Karpas-422 (cell line): ENCODE measurements around the gene MISP3. TPM values are rescaled to one million over a fixed set of nuclear protein-coding genes. Genes with fewer than 3 reads are reported as not detected.

Experiments used
- DNase-seq: peaks from one replicate; pipeline ENCODE4 v3.0.0-alpha.2; 2015
- H2AFZ ChIP-seq: fragments of 200-600 bp; sonication (generic); 2 replicates; pipeline ENCODE4 v1.6.1; 2014; ENCODE audit warnings: antibody characterized with exemption, low read length, mixed read lengths
- H3K27ac ChIP-seq: fragments of 200-600 bp; sonication (generic); 2 replicates; pipeline ENCODE4 v1.5.1; 2014; ENCODE audit warnings: mild to moderate bottlenecking, low read length, moderate library complexity
- H3K27me3 ChIP-seq: fragments of 200-600 bp; sonication (generic); 2 replicates; pipeline ENCODE4 v1.6.1; 2014; ENCODE audit warnings: low read length, mixed read lengths
- H3K36me3 ChIP-seq: fragments of 200-600 bp; sonication (generic); 2 replicates; pipeline ENCODE4 v1.6.1; 2014; ENCODE audit warnings: low read length, mixed read lengths; ENCODE audit not compliant: insufficient read depth
- H3K4me1 ChIP-seq: fragments of 200-600 bp; sonication (generic); 2 replicates; pipeline ENCODE4 v1.6.1; 2014; ENCODE audit warnings: mild to moderate bottlenecking, low read length, mixed read lengths
- H3K4me2 ChIP-seq: fragments of 200-600 bp; sonication (generic); 2 replicates; pipeline ENCODE4 v1.6.1; 2014; ENCODE audit warnings: low read length, low read depth, mild to moderate bottlenecking; ENCODE audit not compliant: poor library complexity, severe bottlenecking
- H3K4me3 ChIP-seq: fragments of 200-600 bp; sonication (generic); 2 replicates; pipeline ENCODE4 v1.5.1; 2014; ENCODE audit warnings: mild to moderate bottlenecking, antibody characterized with exemption, low read length, mixed read lengths
- H3K79me2 ChIP-seq: fragments of 200-600 bp; sonication (generic); 2 replicates; pipeline ENCODE4 v1.6.1; 2014; ENCODE audit warnings: mild to moderate bottlenecking, low read length, mixed read lengths
- H3K9ac ChIP-seq: fragments of 200-600 bp; sonication (generic); 2 replicates; pipeline ENCODE4 v1.6.0; 2014; ENCODE audit warnings: low read length
- H3K9me2 ChIP-seq: fragments of 200-600 bp; sonication (generic), shearing (Covaris generic); replicated peaks from 2 replicates; pipeline ENCODE4 v1.6.0; 2014; ENCODE audit warnings: mild to moderate bottlenecking, low read length, moderate library complexity; ENCODE audit not compliant: insufficient read depth
- H3K9me3 ChIP-seq: fragments of 300-700, 200-600 bp; sonication (generic); 2 replicates; pipeline ENCODE4 v1.6.1; 2014; ENCODE audit warnings: low read length, mixed read lengths
- H4K20me1 ChIP-seq: fragments of 200-600 bp; sonication (generic); 2 replicates; pipeline ENCODE4 v1.6.1; 2014; ENCODE audit warnings: mild to moderate bottlenecking, antibody characterized with exemption, low read length, low read depth; ENCODE audit not compliant: insufficient read depth
- total RNA-seq: library from RNA; depleted of rRNA; stranded (reverse); fragments of >200 nt; shearing (Covaris generic); gene quantifications from 2 replicates; pipeline ENCODE4 v1.2.3, GENCODE V29; 2014; ENCODE audit warnings: low replicate concordance

Gene MISP3
- total RNA-seq, 1 experiment from 2014 or later = 0.71 TPM

DNA sequence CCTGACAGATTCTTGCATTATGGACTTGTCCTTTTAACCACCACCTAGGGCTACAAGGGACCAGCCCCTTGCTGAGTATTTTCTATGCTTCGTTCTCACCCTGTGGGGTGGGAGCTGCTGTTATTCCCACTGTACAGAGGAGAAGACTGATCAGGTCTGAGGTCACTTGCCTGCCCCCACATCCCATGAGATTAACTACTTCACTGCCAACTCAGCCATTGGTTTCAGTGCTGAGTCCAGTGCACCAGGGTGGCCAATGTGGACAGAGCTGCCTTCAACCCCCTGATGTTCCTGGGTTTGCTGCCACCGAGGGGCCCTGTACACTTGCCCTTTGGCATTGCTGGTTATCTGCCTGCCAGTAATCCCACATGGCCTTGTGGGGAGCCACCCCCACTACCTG is 38.1 kb downstream of the MISP3 start:
- no peak overlapping the region for H3K9ac ChIP-seq
- H3K36me3 ChIP-seq = no peaks in the 10 kb centered on the region
- no peaks in the 10 kb centered on the region for H3K27me3 ChIP-seq
- H3K4me1 ChIP-seq = peaks cover 19% of the 10 kb centered on the region
- no peaks in the 10 kb centered on the region for H3K9me2 ChIP-seq
- no peak overlapping the region for H3K4me3 ChIP-seq
- no peak overlapping the region for H3K27ac ChIP-seq
- peak; percentile 41 for DNase-seq
- H3K4me2 ChIP-seq = no peak overlapping the region
- H3K79me2 ChIP-seq = peaks cover 39% of the 10 kb centered on the region
- H2AFZ ChIP-seq = no peak overlapping the region
- no peaks in the 10 kb centered on the region for H4K20me1 ChIP-seq
- no peaks in the 10 kb centered on the region for H3K9me3 ChIP-seq

DNA sequence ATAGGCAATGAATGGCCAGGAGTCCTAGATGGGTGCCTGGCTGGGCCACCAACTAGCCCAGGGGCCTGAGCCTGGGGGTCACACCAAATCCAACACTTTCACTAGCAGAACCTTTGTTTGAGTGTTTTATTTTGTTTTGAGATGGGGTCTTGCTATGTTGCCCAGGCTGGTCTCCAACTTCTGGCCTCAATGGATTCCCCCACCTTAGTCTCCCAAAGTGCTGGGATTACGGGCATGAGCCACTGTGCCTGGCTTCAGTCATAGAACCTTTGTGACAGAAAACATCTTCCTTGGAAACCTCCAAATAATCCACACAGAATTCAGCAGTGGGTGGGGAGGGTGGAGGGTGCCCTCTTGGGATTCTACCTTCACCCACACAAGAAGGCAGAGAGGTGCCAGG is 38.9 kb downstream of the MISP3 start:
- Histone ChIP-seq H3K79me2 (peaks cover 47% of the 10 kb centered on the region), H2AFZ (no peak overlapping the region), H4K20me1 (no peaks in the 10 kb centered on the region), H3K36me3 (no peaks in the 10 kb centered on the region), H3K9me2 (no peaks in the 10 kb centered on the region), H3K27me3 (no peaks in the 10 kb centered on the region), H3K4me2 (no peak overlapping the region), H3K4me3 (no peak overlapping the region), H3K4me1 (peaks cover 27% of the 10 kb centered on the region), H3K27ac (no peak overlapping the region), H3K9ac (no peak overlapping the region), H3K9me3 (no peaks in the 10 kb centered on the region)
- DNase-seq = peak; percentile 12

DNA sequence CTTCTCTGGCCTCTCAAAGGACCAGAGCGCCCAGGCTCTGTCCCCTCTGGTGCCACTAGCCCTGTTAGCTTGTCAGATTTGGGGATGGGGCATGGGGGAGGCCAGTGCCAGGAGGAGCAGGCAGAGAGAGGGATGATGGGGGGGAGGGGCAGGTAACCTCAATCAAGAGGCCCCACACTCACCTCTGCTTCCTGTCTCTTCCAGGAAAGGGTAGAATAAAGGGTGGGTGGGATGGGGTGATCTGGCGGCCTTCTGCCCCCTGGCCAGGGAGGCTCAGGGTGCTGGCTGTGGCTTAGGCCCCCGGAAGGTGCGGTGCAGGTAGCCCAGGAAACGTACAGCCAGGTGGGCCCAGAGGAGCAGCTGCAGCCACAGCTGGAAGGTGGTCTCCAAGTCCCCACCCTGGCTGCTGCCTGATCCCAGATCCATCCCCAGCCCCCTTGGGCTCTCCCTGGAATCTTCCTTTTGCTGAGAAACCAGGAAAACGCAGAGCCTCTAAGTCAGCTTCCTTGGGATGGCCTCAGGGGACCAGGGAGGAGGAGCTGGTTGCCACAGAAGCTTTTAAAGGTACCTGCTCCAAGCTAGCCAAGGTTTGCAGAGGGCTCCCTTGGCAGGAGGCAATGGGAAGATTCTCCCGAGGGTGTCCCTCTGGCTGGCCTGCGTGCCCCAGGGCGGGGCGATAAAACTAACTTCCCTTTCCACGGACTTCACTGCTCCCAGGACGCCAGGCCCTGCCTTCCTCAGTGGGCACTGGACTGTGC is 39.6 kb downstream of the MISP3 start:
- Histone ChIP-seq H3K36me3 (no peaks in the 10 kb centered on the region), H2AFZ (no peak overlapping the region), H3K4me2 (no peak overlapping the region), H3K9me3 (no peaks in the 10 kb centered on the region), H3K9ac (no peak overlapping the region), H3K27me3 (no peaks in the 10 kb centered on the region), H3K79me2 (peaks cover 55% of the 10 kb centered on the region), H3K4me1 (peaks cover 32% of the 10 kb centered on the region), H3K27ac (no peak overlapping the region), H3K4me3 (no peak overlapping the region), H3K9me2 (no peaks in the 10 kb centered on the region), H4K20me1 (0 out of 2 replicates have a peak, but pooled peaks cover 4% of the 10 kb centered on the region)
- DNase-seq = peak; percentile 38

DNA sequence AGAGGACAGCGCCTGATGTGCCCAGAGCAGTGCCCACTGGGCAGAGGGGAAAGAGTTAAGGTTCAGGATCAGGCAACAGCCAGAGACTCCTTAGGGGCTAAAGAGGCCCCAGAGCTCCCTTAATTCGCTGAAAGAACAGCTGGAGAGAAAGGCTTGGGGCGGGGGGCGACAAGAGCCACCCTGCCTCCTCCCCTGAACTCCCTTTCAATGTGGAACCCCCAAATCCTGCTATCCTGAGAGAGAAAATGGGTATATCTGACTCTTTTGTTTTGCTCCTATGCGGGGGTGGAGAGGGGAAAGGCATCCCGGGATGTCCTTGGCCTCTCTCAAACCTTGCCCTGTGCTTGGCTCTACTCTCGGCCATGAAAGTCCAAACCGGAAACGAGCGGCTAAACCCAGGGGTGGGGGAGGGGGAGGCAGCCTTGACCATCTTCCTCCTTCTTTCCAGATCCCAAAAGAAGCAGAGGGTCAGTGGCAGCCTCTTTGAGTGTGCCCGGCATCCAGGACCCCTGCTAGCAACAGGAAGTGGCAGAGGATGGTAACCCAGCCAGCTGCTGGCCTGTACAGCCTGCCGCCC is 40.3 kb downstream of the MISP3 start:
- H3K36me3 ChIP-seq = no peaks in the 10 kb centered on the region
- peak overlapping the region; percentile 75 for H3K9ac ChIP-seq
- no peaks in the 10 kb centered on the region for H3K9me2 ChIP-seq
- H3K4me2 ChIP-seq = peak overlapping the region; percentile 74
- no peaks in the 10 kb centered on the region for H3K27me3 ChIP-seq
- H3K9me3 ChIP-seq = no peaks in the 10 kb centered on the region
- no peak overlapping the region for H3K27ac ChIP-seq
- peaks cover 32% of the 10 kb centered on the region for H3K4me1 ChIP-seq
- no peak overlapping the region for H2AFZ ChIP-seq
- peak; percentile 32 for DNase-seq
- H3K4me3 ChIP-seq = peak overlapping the region; percentile 70; the same call in 1 of the 2 replicates
- H4K20me1 ChIP-seq = 0 out of 2 replicates have a peak, but pooled peaks cover 4% of the 10 kb centered on the region
- H3K79me2 ChIP-seq = peaks cover 55% of the 10 kb centered on the region

DNA sequence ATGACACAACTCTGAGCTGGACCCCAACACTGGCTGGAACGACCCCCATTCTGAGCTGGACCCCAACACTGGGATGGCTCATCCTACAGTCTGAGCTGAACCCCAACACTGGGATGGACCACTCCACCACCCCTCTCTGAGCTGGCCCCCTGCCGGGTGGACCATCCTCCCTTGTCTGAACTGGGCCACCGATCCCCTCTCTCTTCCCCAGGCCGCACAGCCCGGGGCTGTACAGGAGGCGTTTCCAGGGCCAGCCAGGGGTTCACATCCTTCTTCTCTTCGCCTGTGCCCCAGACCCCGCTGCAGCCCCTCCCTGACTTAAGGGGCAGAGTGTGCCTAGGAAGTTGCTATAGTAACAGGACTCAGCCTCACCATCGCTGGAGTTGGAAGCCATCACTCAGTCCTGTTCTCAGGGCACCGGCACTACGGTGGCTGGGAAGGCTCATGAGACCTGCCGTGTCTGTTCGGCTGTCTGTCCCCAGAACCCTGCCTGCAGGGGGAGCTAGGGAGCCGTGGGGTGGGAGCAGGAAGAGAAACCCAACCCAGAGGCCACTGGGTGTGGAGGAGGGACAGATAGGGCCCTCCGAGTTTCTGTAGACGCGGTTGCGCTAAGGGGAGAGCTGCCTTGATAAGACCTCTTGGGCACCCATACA is 41.3 kb downstream of the MISP3 start:
- H3K79me2 ChIP-seq = peaks cover 55% of the 10 kb centered on the region
- H3K4me2 ChIP-seq = peak overlapping the region; percentile 74
- H3K4me1 ChIP-seq = peaks cover 38% of the 10 kb centered on the region
- peak overlapping the region; percentile 75 for H3K9ac ChIP-seq
- no peaks in the 10 kb centered on the region for H3K9me3 ChIP-seq
- DNase-seq = peak; percentile 94
- 0 out of 2 replicates have a peak overlapping the region, but pooled peaks have one; percentile 28 for H2AFZ ChIP-seq
- 0 out of 2 replicates have a peak, but pooled peaks cover 4% of the 10 kb centered on the region for H4K20me1 ChIP-seq
- no peaks in the 10 kb centered on the region for H3K36me3 ChIP-seq
- H3K4me3 ChIP-seq = peak overlapping the region; percentile 70
- no peaks in the 10 kb centered on the region for H3K27me3 ChIP-seq
- no peak overlapping the region for H3K27ac ChIP-seq
- no peaks in the 10 kb centered on the region for H3K9me2 ChIP-seq

DNA sequence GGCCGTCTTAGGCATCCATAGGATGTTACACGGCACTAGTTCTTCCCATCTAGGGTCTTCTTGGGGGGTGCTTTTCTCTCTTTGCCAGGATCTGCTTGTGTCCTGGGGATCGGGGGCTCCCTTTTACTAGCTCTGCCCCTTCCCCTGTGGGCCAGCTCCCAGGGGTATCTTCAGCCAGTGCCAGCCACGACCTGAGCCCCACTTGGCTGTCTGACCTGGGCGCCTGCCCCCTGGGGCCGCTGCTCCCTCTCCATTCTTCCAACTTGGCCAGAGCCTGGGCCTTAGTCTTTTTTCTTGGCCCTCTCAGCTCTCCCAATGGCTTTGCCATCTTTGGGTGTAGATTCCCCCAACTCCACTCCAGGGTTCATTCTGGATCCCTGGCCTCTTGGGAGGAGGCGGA is 41.9 kb downstream of the MISP3 start:
- Histone ChIP-seq H3K9ac (no peak overlapping the region), H3K4me1 (peaks cover 40% of the 10 kb centered on the region), H3K4me2 (no peak overlapping the region)

DNA sequence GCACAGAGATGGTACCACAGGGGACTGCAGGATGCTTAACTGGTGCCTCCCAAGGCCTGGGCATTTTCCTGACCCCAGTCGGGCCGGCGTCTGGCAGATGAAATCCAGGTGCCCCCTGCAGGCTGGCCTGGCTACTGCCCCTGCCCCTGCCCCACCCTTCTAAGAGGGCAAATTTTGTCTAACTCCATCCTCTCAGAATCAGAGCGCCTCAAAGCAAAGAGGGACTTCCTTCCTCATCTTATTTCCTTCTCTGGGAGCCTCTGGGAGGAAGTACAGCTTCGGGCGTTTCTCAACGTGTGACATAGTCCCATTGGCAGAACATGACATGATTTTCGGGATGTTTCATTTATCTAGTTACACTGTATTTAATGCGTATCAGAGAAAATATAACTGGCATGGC is 42.3 kb downstream of the MISP3 start:
- DNase-seq = peak; percentile 83
- Histone ChIP-seq H2AFZ (no peak overlapping the region), H3K9ac (no peak overlapping the region), H4K20me1 (0 out of 2 replicates have a peak, but pooled peaks cover 4% of the 10 kb centered on the region), H3K4me3 (no peak overlapping the region), H3K36me3 (no peaks in the 10 kb centered on the region), H3K79me2 (peaks cover 55% of the 10 kb centered on the region), H3K27ac (no peak overlapping the region), H3K27me3 (no peaks in the 10 kb centered on the region), H3K9me2 (no peaks in the 10 kb centered on the region), H3K4me1 (peaks cover 40% of the 10 kb centered on the region), H3K9me3 (no peaks in the 10 kb centered on the region), H3K4me2 (peak overlapping the region; percentile 16)

More for the DNA sequence above, 41.9 kb downstream of the MISP3 start:
- 0 out of 2 replicates have a peak, but pooled peaks cover 4% of the 10 kb centered on the region for H4K20me1 ChIP-seq
- H3K27ac ChIP-seq = no peak overlapping the region
- H3K9me3 ChIP-seq = no peaks in the 10 kb centered on the region
- H2AFZ ChIP-seq = no peak overlapping the region
- DNase-seq = no peak
- peak overlapping the region; percentile 70; the same call in 1 of the 2 replicates for H3K4me3 ChIP-seq
- H3K79me2 ChIP-seq = peaks cover 55% of the 10 kb centered on the region
- H3K9me2 ChIP-seq = no peaks in the 10 kb centered on the region
- no peaks in the 10 kb centered on the region for H3K36me3 ChIP-seq
- no peaks in the 10 kb centered on the region for H3K27me3 ChIP-seq

DNA sequence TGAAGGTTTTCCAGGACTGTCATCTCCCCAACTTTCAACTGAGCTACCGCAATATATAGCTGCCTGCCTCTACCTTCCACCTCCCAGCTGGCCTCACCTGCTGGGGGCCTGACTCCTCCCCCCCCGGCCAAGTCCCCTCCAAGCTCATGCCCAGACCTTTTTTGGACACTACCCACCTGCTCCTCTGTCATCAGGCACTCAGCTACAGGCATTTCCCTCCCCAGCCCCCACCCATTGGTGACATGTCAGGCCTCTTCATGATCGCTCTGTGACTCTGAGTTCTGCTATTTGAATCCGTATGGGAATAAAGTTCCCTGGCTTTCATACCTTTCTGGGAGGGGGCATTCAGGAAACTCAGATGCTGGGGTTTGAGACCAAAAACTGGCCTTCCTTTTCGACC is 43.2 kb downstream of the MISP3 start:
- H3K36me3 ChIP-seq = no peaks in the 10 kb centered on the region
- H3K9me3 ChIP-seq = no peaks in the 10 kb centered on the region
- H3K79me2 ChIP-seq = peaks cover 48% of the 10 kb centered on the region
- peak; percentile 32 for DNase-seq
- no peak overlapping the region for H2AFZ ChIP-seq
- no peaks in the 10 kb centered on the region for H3K9me2 ChIP-seq
- peak overlapping the region; percentile 96 for H3K4me2 ChIP-seq
- H3K4me1 ChIP-seq = peaks cover 40% of the 10 kb centered on the region
- peak overlapping the region; percentile 89 for H3K9ac ChIP-seq
- 0 out of 2 replicates have a peak, but pooled peaks cover 4% of the 10 kb centered on the region for H4K20me1 ChIP-seq
- no peaks in the 10 kb centered on the region for H3K27me3 ChIP-seq
- H3K4me3 ChIP-seq = peak overlapping the region; percentile 96
- H3K27ac ChIP-seq = no peak overlapping the region
